Kidney (tissue), 14 donors: ENCODE measurements around the gene NR2F1-AS1. TPM values are rescaled to one million over a fixed set of nuclear protein-coding genes. Genes with fewer than 3 reads are reported as not detected.

Experiments used
- DNase-seq, 5 donors: peaks; one replicate each; pipeline ENCODE4 v3.0.0-alpha.2; 2013 to 2020
- FAIRE-seq: peaks from 2 replicates; lab custom pipeline; 2012; peaks lifted over from hg19 to GRCh38; lab: Jason Lieb, UNC
- H3K27ac ChIP-seq, 2 donors: one replicate each; pipeline ENCODE4 v1.7.0; 2013; ENCODE audit warnings: low read depth in 2 of 2, low read length in 2 of 2, inconsistent platforms in 1 of 2
- H3K27me3 ChIP-seq: one replicate; pipeline ENCODE4 v1.7.1; 2013; ENCODE audit warnings: low read length, inconsistent platforms; ENCODE audit not compliant: control insufficient read depth, insufficient read depth
- H3K36me3 ChIP-seq, 3 donors: one replicate each; pipeline versions ENCODE4 v1.7.0 to v1.7.1; 2013; ENCODE audit warnings: low read length in 3 of 3, control low read depth in 1 of 3, inconsistent platforms in 1 of 3; ENCODE audit not compliant: insufficient read depth in 3 of 3, control insufficient read depth in 2 of 3
- H3K4me1 ChIP-seq, 3 donors: one replicate each; pipeline versions ENCODE4 v1.7.0 to v1.7.1; 2013; ENCODE audit warnings: low read length in 3 of 3, inconsistent platforms in 1 of 3, low read depth in 1 of 3; ENCODE audit not compliant: control insufficient read depth in 2 of 3, insufficient read depth in 2 of 3
- H3K4me3 ChIP-seq, 3 donors: one replicate each; pipeline versions ENCODE4 v1.7.0 to v1.8.1; 2013; ENCODE audit warnings: low read length in 3 of 3, control low read depth in 1 of 3, inconsistent platforms in 1 of 3
- H3K9ac ChIP-seq, 3 donors: one replicate each; pipeline versions ENCODE4 v1.7.0 to v1.7.1; 2013; ENCODE audit warnings: low read length in 3 of 3, control low read depth in 1 of 3, inconsistent platforms in 1 of 3
- H3K9me3 ChIP-seq, 3 donors: one replicate each; pipeline versions ENCODE4 v1.7.0 to v1.7.1; 2013; ENCODE audit warnings: low read length in 3 of 3, control low read depth in 1 of 3, inconsistent platforms in 1 of 3; ENCODE audit not compliant: control insufficient read depth in 2 of 3, insufficient read depth in 1 of 3
- CTCF ChIP-seq: IDR thresholded peaks from 3 replicates; pipeline ENCODE4 v1.5.1; 2012; ENCODE audit warnings: mild to moderate bottlenecking, moderate library complexity, borderline replicate concordance; ENCODE audit not compliant: insufficient read depth; ENCODE audit errors: extremely low read depth
- intact Hi-C: fragments of 100-400 bp; cut with DNase I; formaldehyde crosslinking; loops from one replicate; pipeline ENCODE4 v1.11.1; 2022
- polyA plus RNA-seq: library from polyadenylated mRNA; stranded (reverse); fragments of 350-450 nt; fragmentation: Illumina TruSeq; extraction: RNeasy Lipid Tissue Mini Kit (QIAGEN cat#74804); gene quantifications from one replicate; pipeline ENCODE4 v1.2.3, GENCODE V29; 2014; ENCODE audit warnings: low read depth, low replicate concordance; ENCODE audit not compliant: insufficient read depth
- total RNA-seq: library from RNA; stranded (reverse); fragmentation: NEBNext Ultra II Directional; extraction: Animal tissue kit (Norgen Biotek cat#: 25700); gene quantifications from one replicate; pipeline ENCODE4 v1.2.1, GENCODE V29; 2021
- donor health status: control.
- donor health status: control.
- donor health status: control.
- donor health status: control.
- donor health status: control.
- donor health status: DM: yes; HTN: yes; CAD: no.
- donor health status: Normal renal cell carcinoma (clear cell type).

The NR2F1-AS1 gene
- total and polyA plus RNA-seq, 2 donors from 2014 or later = 13.0 to 16.0 TPM

GRCh38 chr5:93604644-93605515 lies 23.9 kb upstream of the NR2F1-AS1 start:
- Histone ChIP-seq H3K9me3 (no peaks in the 10 kb centered on the region), H3K27me3 (peaks cover 4% of the 10 kb centered on the region), H3K27ac (no peak overlapping the region), H3K9ac (no peak overlapping the region), H3K36me3 (no peaks in the 10 kb centered on the region), H3K4me3 (peak overlapping the region in 1 of 3 donors; percentile 4), H3K4me1 (peaks cover 0 to 8% (median 0%) of the 10 kb centered on the region in 3 donors)
- no peak for TF ChIP-seq CTCF
- intact Hi-C loops = loop anchor here (10.0 kb wide), 1 partner anchor 200 kb away; no protein-coding TSS in a partner anchor
- DNase-seq (peak in 2 of 5 donors; percentile 30 to 56), FAIRE-seq (no peak)

- Histone ChIP-seq H3K27me3 (peaks cover 2% of the 10 kb centered on the region), H3K27ac (peak overlapping the region; percentile 47 to 61), H3K4me3 (peak overlapping the region in 2 of 3 donors; percentile 27 to 41), H3K36me3 (no peaks in the 10 kb centered on the region), H3K4me1 (peaks cover 0 to 8% (median 5%) of the 10 kb centered on the region in 3 donors), H3K9me3 (no peaks in the 10 kb centered on the region), H3K9ac (peak overlapping the region in 1 of 3 donors; percentile 13)
- DNase-seq = peak; percentile 65 to 86 (median 81)
- FAIRE-seq = no peak
- TF ChIP-seq CTCF = no peak
- intact Hi-C loops = loop anchor here (10.0 kb wide), 1 partner anchor 201 kb away; no protein-coding TSS in a partner anchor
Measured at GRCh38 chr5:93603793-93604643, 23.0 kb upstream of the NR2F1-AS1 start.

- Histone ChIP-seq H3K36me3 (no peaks in the 10 kb centered on the region), H3K27ac (peak overlapping the region in 1 of 2 donors; percentile 61), H3K4me1 (peaks cover 0 to 8% (median 5%) of the 10 kb centered on the region in 3 donors), H3K9ac (peak overlapping the region in 1 of 3 donors; percentile 34), H3K4me3 (peak overlapping the region in 2 of 3 donors; percentile 27 to 41), H3K9me3 (no peaks in the 10 kb centered on the region), H3K27me3 (peaks cover 2% of the 10 kb centered on the region)
- intact Hi-C loops = loop anchor here (10.0 kb wide), 1 partner anchor 202 kb away; no protein-coding TSS in a partner anchor
- DNase-seq (peak in 3 of 5 donors; percentile 34 to 72 (median 62)), FAIRE-seq (no peak)
- TF ChIP-seq CTCF = no peak
Measured at GRCh38 chr5:93603078-93603792, 22.2 kb upstream of the NR2F1-AS1 start.
